Tibial nerve (tissue), 4 donors: ENCODE measurements around the gene TMEFF1. TPM values are rescaled to one million over a fixed set of nuclear protein-coding genes. Genes with fewer than 3 reads are reported as not detected.

ENCODE experiments used
- DNase-seq, 2 donors: peaks; one replicate each; pipeline ENCODE4 v3.0.0-alpha.2; 2019; ENCODE audit warnings: low spot score in 2 of 2
- H3K27ac ChIP-seq, 4 donors: fragments of 200-600 bp; sonication (generic) in 3 of 4; one replicate each; pipeline ENCODE4 v1.5.1; 2017 to 2019; ENCODE audit warnings: mild to moderate bottlenecking in 1 of 4
- H3K27me3 ChIP-seq, 2 donors: fragments of 200-600 bp; sonication (generic) in 1 of 2; one replicate each; pipeline versions ENCODE4 v1.5.1 to v1.6.0; 2017 to 2019
- H3K36me3 ChIP-seq, 3 donors: fragments of 200-600 bp; sonication (generic); one replicate each; pipeline ENCODE4 v1.5.1; 2018 to 2019
- H3K4me1 ChIP-seq, 4 donors: fragments of 200-600 bp; sonication (generic) in 3 of 4; one replicate each; pipeline ENCODE4 v1.5.1; 2017 to 2019
- H3K4me3 ChIP-seq, 4 donors: fragments of 200-600 bp; sonication (generic) in 3 of 4; one replicate each; pipeline ENCODE4 v1.5.1; 2017 to 2019; ENCODE audit warnings: mild to moderate bottlenecking in 1 of 4, moderate library complexity in 1 of 4
- H3K9me3 ChIP-seq, 4 donors: fragments of 200-600 bp; sonication (generic) in 3 of 4; one replicate each; pipeline ENCODE4 v1.5.1; 2017 to 2019
- CTCF ChIP-seq, 5 experiments: fragments of 200-600 bp in 3 of 5; fragments of 450-650 bp in 2 of 5; sonication (generic) in 3 of 5; IDR thresholded peaks; one replicate each; pipeline ENCODE4 v1.5.1; 2016 to 2019; ENCODE audit warnings: antibody characterized with exemption in 5 of 5, mild to moderate bottlenecking in 3 of 5, moderate library complexity in 2 of 5
- EP300 ChIP-seq, 2 donors: sonication (generic); formaldehyde crosslinking; IDR thresholded peaks; one replicate each; pipeline ENCODE4 v1.6.1; 2017; ENCODE audit warnings: antibody characterized with exemption in 2 of 2, mild to moderate bottlenecking in 1 of 2
- POLR2A ChIP-seq, 2 donors: fragments of 450-650 bp; IDR thresholded peaks; one replicate each; pipeline ENCODE4 v1.6.1; 2017; ENCODE audit warnings: antibody characterized with exemption in 2 of 2, mild to moderate bottlenecking in 2 of 2, moderate library complexity in 2 of 2
- WGBS, 2 donors: methylation state at CpG; one replicate each; pipeline ENCODE4 v1.1.5; 2018; 5-methylcytosine and 5-hydroxymethylcytosine counted together
- total RNA-seq, 4 donors: library from RNA; depleted of rRNA; stranded (reverse); fragments of >200 nt; gene quantifications; one replicate each; pipeline ENCODE4 v1.1.0, GENCODE V29; 2016

The TMEFF1 gene
- total RNA-seq, result 1 to 10 TPM in 1 of 4 donors, under 1 TPM in 1, not detected in 2; 0.42 to 1.6 TPM

GRCh38 chr9:100472788-100473275 is at the start of gene TMEFF1:
TMEFF1 (plus strand) TSS chr9:100473149; CDS start chr9:100473545, 396 bp downstream.
- H3K4me1 ChIP-seq, result peaks cover 0 to 17% (median 9%) of the 10 kb centered on the region in 4 donors
- H3K9me3 ChIP-seq, result no peaks in the 10 kb centered on the region
- no peaks in the 10 kb centered on the region for H3K36me3 ChIP-seq
- H3K4me3 ChIP-seq, result peak within 1 kb of the TSS; percentile 33 to 76 (median 56)
- no peak within 1 kb of the TSS for H3K27ac ChIP-seq
- peaks cover 0 to 15% of the 10 kb centered on the region in 2 donors for H3K27me3 ChIP-seq
- TF ChIP-seq EP300 (IDR thresholded peaks at IDR 0.05) (no peak), POLR2A (IDR thresholded peaks at IDR 0.05) (no peak), CTCF (IDR thresholded peaks at IDR 0.05) (no peak)
- WGBS, 2 donors, result 2 to 4% methylated on average over 25 to 28 of the region's 54 CpGs
- no peak for DNase-seq

- DNase-seq, result no peak
- Histone ChIP-seq H3K27ac (no peak overlapping the region), H3K27me3 (peaks cover 0 to 4% of the 10 kb centered on the region in 2 donors), H3K9me3 (no peaks in the 10 kb centered on the region), H3K36me3 (no peaks in the 10 kb centered on the region), H3K4me3 (no peak overlapping the region), H3K4me1 (peaks cover 0 to 29% (median 8%) of the 10 kb centered on the region in 4 donors)
- TF ChIP-seq CTCF (IDR thresholded peaks at IDR 0.05), result no peak
- no peak for TF ChIP-seq EP300 (IDR thresholded peaks at IDR 0.05)
- TF ChIP-seq POLR2A (IDR thresholded peaks at IDR 0.05), result no peak
- 57 to 63% methylated on average over 1 of the region's 1 CpG for WGBS, 2 donors
Measured at GRCh38 chr9:100425758-100426157, 47.2 kb upstream of the TMEFF1 start.

GRCh38 chr9:100426189-100426529 is 46.8 kb upstream of the TMEFF1 start:
- Histone ChIP-seq H3K4me3 (peak overlapping the region in 3 of 4 donors; percentile 65 to 89 (median 70)), H3K27me3 (peaks cover 0 to 4% of the 10 kb centered on the region in 2 donors), H3K9me3 (no peaks in the 10 kb centered on the region), H3K4me1 (peaks cover 0 to 29% (median 8%) of the 10 kb centered on the region in 4 donors), H3K27ac (peak overlapping the region; percentile 47 to 88 (median 72)), H3K36me3 (no peaks in the 10 kb centered on the region)
- 20% methylated on average over 7 of the region's 7 CpGs for WGBS, 2 donors
- no peak for TF ChIP-seq CTCF (IDR thresholded peaks at IDR 0.05)
- TF ChIP-seq POLR2A (IDR thresholded peaks at IDR 0.05), result no peak
- no peak for TF ChIP-seq EP300 (IDR thresholded peaks at IDR 0.05)
- no peak for DNase-seq

- peaks cover 0 to under 1% of the 10 kb centered on the region in 2 donors for H3K27me3 ChIP-seq
- H3K36me3 ChIP-seq, result no peaks in the 10 kb centered on the region
- peak within 1 kb of the TSS; percentile 47 to 91 (median 84) for H3K27ac ChIP-seq
- TF ChIP-seq CTCF (IDR thresholded peaks at IDR 0.05) (peak in 4 of 5 experiments; percentile 12 to 56 (median 40)), EP300 (IDR thresholded peaks at IDR 0.05) (peak in 1 of 2 donors; percentile 38), POLR2A (IDR thresholded peaks at IDR 0.05) (no peak)
- no peak for DNase-seq
- peaks cover 0 to 29% (median 8%) of the 10 kb centered on the region in 4 donors for H3K4me1 ChIP-seq
- no peaks in the 10 kb centered on the region for H3K9me3 ChIP-seq
- 0% methylated on average over 23 to 44 of the region's 80 CpGs for WGBS, 2 donors
- peak within 1 kb of the TSS; percentile 62 to 89 (median 71) for H3K4me3 ChIP-seq
Measured at GRCh38 chr9:100426530-100427365, 46.2 kb upstream of the TMEFF1 start, which contains the start of gene MSANTD3. MSANTD3 (plus strand) TSS chr9:100427143; CDS start chr9:100441939, 14,796 bp downstream.
